ENCODE results near the gene VEGFB.

- TF ChIP-seq, protein P1, sequence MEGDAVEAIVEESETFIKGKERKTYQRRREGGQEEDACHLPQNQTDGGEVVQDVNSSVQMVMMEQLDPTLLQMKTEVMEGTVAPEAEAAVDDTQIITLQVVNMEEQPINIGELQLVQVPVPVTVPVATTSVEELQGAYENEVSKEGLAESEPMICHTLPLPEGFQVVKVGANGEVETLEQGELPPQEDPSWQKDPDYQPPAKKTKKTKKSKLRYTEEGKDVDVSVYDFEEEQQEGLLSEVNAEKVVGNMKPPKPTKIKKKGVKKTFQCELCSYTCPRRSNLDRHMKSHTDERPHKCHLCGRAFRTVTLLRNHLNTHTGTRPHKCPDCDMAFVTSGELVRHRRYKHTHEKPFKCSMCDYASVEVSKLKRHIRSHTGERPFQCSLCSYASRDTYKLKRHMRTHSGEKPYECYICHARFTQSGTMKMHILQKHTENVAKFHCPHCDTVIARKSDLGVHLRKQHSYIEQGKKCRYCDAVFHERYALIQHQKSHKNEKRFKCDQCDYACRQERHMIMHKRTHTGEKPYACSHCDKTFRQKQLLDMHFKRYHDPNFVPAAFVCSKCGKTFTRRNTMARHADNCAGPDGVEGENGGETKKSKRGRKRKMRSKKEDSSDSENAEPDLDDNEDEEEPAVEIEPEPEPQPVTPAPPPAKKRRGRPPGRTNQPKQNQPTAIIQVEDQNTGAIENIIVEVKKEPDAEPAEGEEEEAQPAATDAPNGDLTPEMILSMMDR (IDR thresholded peaks at IDR 0.05; ENCODE audit: control extremely low read depth in 1 of 3, insufficient read depth in 1 of 3, low read depth in 1 of 3, low read length in 3 of 3) = no peak
- no peak for TF ChIP-seq SIN3A (conservative IDR thresholded peaks at IDR 0.05 in 1 of 2, IDR thresholded peaks at IDR 0.05 in 1 of 2; ENCODE audit: low read depth in 1 of 2, low read length in 2 of 2)
- TF ChIP-seq CBX8 (IDR thresholded peaks at IDR 0.05; ENCODE audit: borderline replicate concordance, low read depth, low read length) = no peak
- no peak for TF ChIP-seq POLR2AphosphoS5 (IDR thresholded peaks at IDR 0.05; ENCODE audit: low read depth, low read length)
- no peak for TF ChIP-seq EZH2 (IDR thresholded peaks at IDR 0.05; ENCODE audit: low read depth, low read length, severe bottlenecking)
- no peak for TF ChIP-seq ZNF274 (IDR thresholded peaks at IDR 0.05; ENCODE audit: borderline replicate concordance, extremely low read depth, low read length)
- no peak for TF ChIP-seq POLR2A (IDR thresholded peaks at IDR 0.05; ENCODE audit: control extremely low read depth in 1 of 2, low read depth in 2 of 2, low read length in 2 of 2)
- TF ChIP-seq SUZ12 (IDR thresholded peaks at IDR 0.05; ENCODE audit: low read length) = no peak
- TF ChIP-seq GABPA (IDR thresholded peaks at IDR 0.05; ENCODE audit: borderline replicate concordance, insufficient read depth, low read length) = no peak
- no peak for TF ChIP-seq PHF8 (conservative IDR thresholded peaks at IDR 0.05; ENCODE audit: low read depth, low read length)
- TF ChIP-seq YY1 (IDR thresholded peaks at IDR 0.05; ENCODE audit: low read depth, low read length) = no peak
- no peak for TF ChIP-seq CHD1 (IDR thresholded peaks at IDR 0.05; ENCODE audit: low read depth, low read length)
- no peak for TF ChIP-seq MAX (IDR thresholded peaks at IDR 0.05)
Observed at GRCh38 chr11:64278576-64279190, 44.3 kb downstream of the VEGFB start.

Measured in H1 (cell line).